Measurements from ENCODE around the gene RELT.

Gene RELT

GRCh38 chr11:73376160-73376802 lies at the start of gene RELT:
Gene RELT (plus strand): TSS chr11:73376399. CDS start chr11:73389137, 12,738 bp downstream.
- DNase-seq: peak; percentile 66

- DNase-seq: no peak
These were observed 49.0 kb upstream of the RELT start for GRCh38 chr11:73326929-73327811.

- DNase-seq: no peak
These were observed 48.3 kb upstream of the RELT start for GRCh38 chr11:73327812-73328364.

- DNase-seq: no peak
These were observed 45.6 kb upstream of the RELT start for GRCh38 chr11:73330569-73331093.

GRCh38 chr11:73331138-73331916 lies 44.9 kb upstream of the RELT start:
- no peak for DNase-seq

GRCh38 chr11:73333173-73333572 lies 43.0 kb upstream of the RELT start:
- no peak for DNase-seq

GRCh38 chr11:73333640-73334383 lies 42.4 kb upstream of the RELT start:
- no peak for DNase-seq

GRCh38 chr11:73334384-73335203 lies 41.6 kb upstream of the RELT start:
- DNase-seq: no peak

- DNase-seq: peak; percentile 35
These were observed 40.8 kb upstream of the RELT start for GRCh38 chr11:73335204-73335923.

- DNase-seq: no peak
These were observed 38.4 kb upstream of the RELT start for GRCh38 chr11:73337846-73338245.

- DNase-seq: no peak
These were observed 37.9 kb upstream of the RELT start for GRCh38 chr11:73338279-73338678.

GRCh38 chr11:73340164-73340563 lies 36.0 kb upstream of the RELT start:
- no peak for DNase-seq

- no peak for DNase-seq
These were observed 33.6 kb upstream of the RELT start for GRCh38 chr11:73342633-73343032.

- no peak for DNase-seq
These were observed 32.9 kb upstream of the RELT start for GRCh38 chr11:73343076-73343873.

- DNase-seq: no peak
These were observed 32.0 kb upstream of the RELT start for GRCh38 chr11:73344191-73344607.

- DNase-seq: no peak
These were observed 30.6 kb upstream of the RELT start for GRCh38 chr11:73345481-73346160.

- no peak for DNase-seq
These were observed 29.8 kb upstream of the RELT start for GRCh38 chr11:73346186-73346935.

GRCh38 chr11:73347067-73347466 lies 29.1 kb upstream of the RELT start:
- DNase-seq: no peak

Measured in GF-D8 (cell line).